Liver (tissue), 9 donors: ENCODE data around the gene MPST. TPM values are rescaled to one million over a fixed set of nuclear protein-coding genes. Genes with fewer than 3 reads are reported as not detected.

Source experiments
- DNase-seq: peaks from one replicate; pipeline ENCODE4 v3.0.0-alpha.2; 2017; ENCODE audit warnings: low spot score
- H3K27ac ChIP-seq, 2 donors: one replicate each; pipeline ENCODE4 v1.7.0; 2013; ENCODE audit warnings: inconsistent platforms in 2 of 2, low read length in 2 of 2, control low read depth in 1 of 2, low read depth in 1 of 2, mild to moderate bottlenecking in 1 of 2
- H3K27me3 ChIP-seq, 4 donors: one replicate each; pipeline versions ENCODE4 v1.6.1 to v1.7.0; 2013; ENCODE audit warnings: low read length in 3 of 4, inconsistent platforms in 1 of 4, mild to moderate bottlenecking in 1 of 4, moderate library complexity in 1 of 4; ENCODE audit not compliant: control insufficient read depth in 4 of 4, insufficient read depth in 4 of 4
- H3K36me3 ChIP-seq, 4 donors: one replicate each; pipeline versions ENCODE4 v1.6.1 to v1.7.0; 2013; ENCODE audit warnings: low read length in 3 of 4, mild to moderate bottlenecking in 3 of 4, low read depth in 1 of 4, moderate library complexity in 1 of 4; ENCODE audit not compliant: control insufficient read depth in 4 of 4, insufficient read depth in 3 of 4
- H3K4me1 ChIP-seq, 4 donors: one replicate each; pipeline versions ENCODE4 v1.6.1 to v1.7.0; 2013; ENCODE audit warnings: low read length in 3 of 4, mild to moderate bottlenecking in 3 of 4, moderate library complexity in 1 of 4; ENCODE audit not compliant: control insufficient read depth in 4 of 4, insufficient read depth in 4 of 4
- H3K4me3 ChIP-seq, 3 donors: one replicate each; pipeline versions ENCODE4 v1.6.1 to v1.7.0; 2013; ENCODE audit warnings: low read length in 3 of 3, control low read depth in 1 of 3, low read depth in 1 of 3, mild to moderate bottlenecking in 1 of 3
- H3K9ac ChIP-seq, 2 donors: one replicate each; pipeline ENCODE4 v1.7.0; 2013; ENCODE audit warnings: low read length in 2 of 2, mild to moderate bottlenecking in 2 of 2, moderate library complexity in 2 of 2, control low read depth in 1 of 2, low read depth in 1 of 2
- H3K9me3 ChIP-seq, 4 donors: one replicate each; pipeline versions ENCODE4 v1.6.1 to v1.7.0; 2013; ENCODE audit warnings: low read length in 3 of 4; ENCODE audit not compliant: control insufficient read depth in 4 of 4
- EGR1 ChIP-seq, 2 donors: IDR thresholded peaks; 2 replicates each; pipeline ENCODE4 v1.6.1; 2016 to 2018; ENCODE audit warnings: antibody characterized with exemption in 2 of 2, low read depth in 2 of 2
- FOXA1 ChIP-seq: IDR thresholded peaks from 2 replicates; pipeline ENCODE4 v1.6.1; 2016; ENCODE audit warnings: antibody characterized with exemption
- FOXA2 ChIP-seq: IDR thresholded peaks from 2 replicates; pipeline ENCODE4 v1.6.1; 2016; ENCODE audit warnings: antibody characterized with exemption
- GABPA ChIP-seq, 2 donors: IDR thresholded peaks in 1 of 2; conservative IDR thresholded peaks in 1 of 2; 2 replicates each; pipeline ENCODE4 v1.6.1; 2016; ENCODE audit warnings: antibody characterized with exemption in 2 of 2, mild to moderate bottlenecking in 1 of 2, moderate library complexity in 1 of 2
- HNF4A ChIP-seq, 2 donors: conservative IDR thresholded peaks; 2 replicates each; pipeline ENCODE4 v1.6.1; 2016; ENCODE audit warnings: antibody characterized with exemption in 2 of 2, mild to moderate bottlenecking in 2 of 2
- HNF4G ChIP-seq: IDR thresholded peaks from 2 replicates; pipeline ENCODE4 v1.6.1; 2016; ENCODE audit warnings: antibody characterized with exemption
- JUND ChIP-seq, 2 donors: IDR thresholded peaks; 2 replicates each; pipeline ENCODE4 v1.6.1; 2016; ENCODE audit warnings: antibody characterized with exemption in 2 of 2
- NR2F2 ChIP-seq: IDR thresholded peaks from 2 replicates; pipeline ENCODE4 v1.6.1; 2016; ENCODE audit warnings: antibody characterized with exemption
- RAD21 ChIP-seq, 2 donors: IDR thresholded peaks; 2 replicates each; pipeline ENCODE4 v1.6.1; 2016; ENCODE audit warnings: antibody characterized with exemption in 2 of 2, mild to moderate bottlenecking in 2 of 2
- RXRA ChIP-seq, 2 donors: IDR thresholded peaks; 2 replicates each; pipeline ENCODE4 v1.6.1; 2017 to 2018; ENCODE audit warnings: antibody characterized with exemption in 2 of 2, mild to moderate bottlenecking in 1 of 2
- SP1 ChIP-seq: IDR thresholded peaks from 2 replicates; pipeline ENCODE4 v1.6.1; 2018; ENCODE audit warnings: antibody characterized with exemption, mild to moderate bottlenecking
- TAF1 ChIP-seq: conservative IDR thresholded peaks from 2 replicates; pipeline ENCODE4 v1.6.1; 2016; ENCODE audit warnings: antibody characterized with exemption, mild to moderate bottlenecking
- YY1 ChIP-seq: IDR thresholded peaks from 2 replicates; pipeline ENCODE4 v1.6.1; 2016; ENCODE audit warnings: antibody characterized with exemption, mild to moderate bottlenecking
- WGBS: extraction: QIAGEN DNeasy Blood & Tissue Kit; methylation state at CpG from one replicate; pipeline ENCODE4 v1.1.7; 2013; 5-methylcytosine and 5-hydroxymethylcytosine counted together
- polyA plus RNA-seq, 2 donors: library from polyadenylated mRNA; stranded (reverse) in 1 of 2; unstranded in 1 of 2; fragments of 200-250 nt in 1 of 2; fragments of >200 nt in 1 of 2; fragmentation: Nextera tagmentation in 1 of 2; extraction: Ambion mirVana in 1 of 2; gene quantifications; one replicate each; pipeline versions ENCODE4 v1.2.1 to v1.2.3, GENCODE V29; 2013 to 2015
- total RNA-seq, 2 donors: library from RNA; depleted of rRNA; stranded (reverse); fragments of >200 nt; gene quantifications; one replicate each; pipeline ENCODE4 v1.2.3, GENCODE V29; 2014
- TF ChIP-seq, protein P1 (sequence below): IDR thresholded peaks from 2 replicates; pipeline ENCODE4 v1.6.1; 2016; ENCODE audit warnings: antibody characterized with exemption
- TF ChIP-seq, protein P2 (sequence below): IDR thresholded peaks from 2 replicates; pipeline ENCODE4 v1.6.1; 2016; ENCODE audit warnings: antibody characterized with exemption
- TF ChIP-seq, protein P3 (sequence below): fragments of 150-350 bp; IDR thresholded peaks from 2 replicates; pipeline ENCODE4 v1.5.1; 2017; ENCODE audit warnings: improper control_type of control experiment, low read depth, low read length; ENCODE audit not compliant: missing input control
- TF ChIP-seq, protein P4 (sequence below): IDR thresholded peaks from 2 replicates; pipeline ENCODE4 v1.6.1; 2016; ENCODE audit warnings: antibody characterized with exemption
- TF ChIP-seq, protein P5 (sequence below): IDR thresholded peaks from 2 replicates; pipeline ENCODE4 v1.6.1; 2016; ENCODE audit warnings: antibody characterized with exemption, mild to moderate bottlenecking
- donor health status: healthy.
- donor health status: healthy.
- donor health status: healthy.
- donor health status: healthy.
- donor health status: healthy.

The MPST gene
- total and polyA plus RNA-seq, 4 donors, result 124 to 277 (median 199) TPM

DNA sequence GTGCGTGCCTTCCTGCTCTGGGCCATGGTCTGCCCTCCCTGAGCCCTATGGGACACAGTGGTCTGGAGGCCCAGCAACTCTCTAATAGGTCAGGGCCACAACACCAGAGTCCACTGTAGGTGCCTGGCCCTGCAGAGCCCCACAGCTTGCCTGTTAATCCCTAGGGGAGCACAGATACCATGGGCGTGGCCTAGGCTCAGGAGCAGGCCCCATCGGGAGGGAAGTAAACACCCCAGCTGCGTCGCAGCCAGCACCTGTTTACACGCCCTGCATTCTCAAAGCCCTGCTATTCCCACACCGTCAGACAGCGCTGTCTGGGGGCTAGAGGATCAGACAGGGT, 34.5 kb downstream of the MPST start:
- TF ChIP-seq, protein P1, sequence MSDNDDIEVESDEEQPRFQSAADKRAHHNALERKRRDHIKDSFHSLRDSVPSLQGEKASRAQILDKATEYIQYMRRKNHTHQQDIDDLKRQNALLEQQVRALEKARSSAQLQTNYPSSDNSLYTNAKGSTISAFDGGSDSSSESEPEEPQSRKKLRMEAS, result no peak
- TF ChIP-seq GABPA (IDR thresholded peaks at IDR 0.05 in 1 of 2, conservative IDR thresholded peaks at IDR 0.05 in 1 of 2), result no peak
- TF ChIP-seq RAD21 (IDR thresholded peaks at IDR 0.05), result no peak
- no peak for TF ChIP-seq NR2F2
- TF ChIP-seq HNF4A (conservative IDR thresholded peaks at IDR 0.05), result no peak
- TF ChIP-seq RXRA (IDR thresholded peaks at IDR 0.05), result no peak
- TF ChIP-seq HNF4G, result no peak
- no peak for TF ChIP-seq JUND (IDR thresholded peaks at IDR 0.05)
- TF ChIP-seq, protein P2, sequence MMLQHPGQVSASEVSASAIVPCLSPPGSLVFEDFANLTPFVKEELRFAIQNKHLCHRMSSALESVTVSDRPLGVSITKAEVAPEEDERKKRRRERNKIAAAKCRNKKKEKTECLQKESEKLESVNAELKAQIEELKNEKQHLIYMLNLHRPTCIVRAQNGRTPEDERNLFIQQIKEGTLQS, result no peak
- no peak for TF ChIP-seq FOXA1
- TF ChIP-seq, protein P3, sequence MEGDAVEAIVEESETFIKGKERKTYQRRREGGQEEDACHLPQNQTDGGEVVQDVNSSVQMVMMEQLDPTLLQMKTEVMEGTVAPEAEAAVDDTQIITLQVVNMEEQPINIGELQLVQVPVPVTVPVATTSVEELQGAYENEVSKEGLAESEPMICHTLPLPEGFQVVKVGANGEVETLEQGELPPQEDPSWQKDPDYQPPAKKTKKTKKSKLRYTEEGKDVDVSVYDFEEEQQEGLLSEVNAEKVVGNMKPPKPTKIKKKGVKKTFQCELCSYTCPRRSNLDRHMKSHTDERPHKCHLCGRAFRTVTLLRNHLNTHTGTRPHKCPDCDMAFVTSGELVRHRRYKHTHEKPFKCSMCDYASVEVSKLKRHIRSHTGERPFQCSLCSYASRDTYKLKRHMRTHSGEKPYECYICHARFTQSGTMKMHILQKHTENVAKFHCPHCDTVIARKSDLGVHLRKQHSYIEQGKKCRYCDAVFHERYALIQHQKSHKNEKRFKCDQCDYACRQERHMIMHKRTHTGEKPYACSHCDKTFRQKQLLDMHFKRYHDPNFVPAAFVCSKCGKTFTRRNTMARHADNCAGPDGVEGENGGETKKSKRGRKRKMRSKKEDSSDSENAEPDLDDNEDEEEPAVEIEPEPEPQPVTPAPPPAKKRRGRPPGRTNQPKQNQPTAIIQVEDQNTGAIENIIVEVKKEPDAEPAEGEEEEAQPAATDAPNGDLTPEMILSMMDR, result no peak
- TF ChIP-seq, protein P4, sequence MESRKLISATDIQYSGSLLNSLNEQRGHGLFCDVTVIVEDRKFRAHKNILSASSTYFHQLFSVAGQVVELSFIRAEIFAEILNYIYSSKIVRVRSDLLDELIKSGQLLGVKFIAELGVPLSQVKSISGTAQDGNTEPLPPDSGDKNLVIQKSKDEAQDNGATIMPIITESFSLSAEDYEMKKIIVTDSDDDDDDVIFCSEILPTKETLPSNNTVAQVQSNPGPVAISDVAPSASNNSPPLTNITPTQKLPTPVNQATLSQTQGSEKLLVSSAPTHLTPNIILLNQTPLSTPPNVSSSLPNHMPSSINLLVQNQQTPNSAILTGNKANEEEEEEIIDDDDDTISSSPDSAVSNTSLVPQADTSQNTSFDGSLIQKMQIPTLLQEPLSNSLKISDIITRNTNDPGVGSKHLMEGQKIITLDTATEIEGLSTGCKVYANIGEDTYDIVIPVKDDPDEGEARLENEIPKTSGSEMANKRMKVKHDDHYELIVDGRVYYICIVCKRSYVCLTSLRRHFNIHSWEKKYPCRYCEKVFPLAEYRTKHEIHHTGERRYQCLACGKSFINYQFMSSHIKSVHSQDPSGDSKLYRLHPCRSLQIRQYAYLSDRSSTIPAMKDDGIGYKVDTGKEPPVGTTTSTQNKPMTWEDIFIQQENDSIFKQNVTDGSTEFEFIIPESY, result no peak
- no peak for TF ChIP-seq TAF1
- no peak for TF ChIP-seq FOXA2
- no peak for TF ChIP-seq EGR1 (IDR thresholded peaks at IDR 0.05; ENCODE audit: low read depth in 2 of 2)
- no peak for TF ChIP-seq YY1
- Histone ChIP-seq H3K36me3 (no peaks in the 10 kb centered on the region), H3K9me3 (no peaks in the 10 kb centered on the region), H3K4me1 (peaks cover 0 to 9% (median 2%) of the 10 kb centered on the region in 4 donors), H3K4me3 (no peak overlapping the region), H3K9ac (no peak overlapping the region), H3K27ac (no peak overlapping the region), H3K27me3 (no peaks in the 10 kb centered on the region)
- WGBS, result 83% methylated on average over 8 of the region's 8 CpGs
- no peak for DNase-seq

DNA sequence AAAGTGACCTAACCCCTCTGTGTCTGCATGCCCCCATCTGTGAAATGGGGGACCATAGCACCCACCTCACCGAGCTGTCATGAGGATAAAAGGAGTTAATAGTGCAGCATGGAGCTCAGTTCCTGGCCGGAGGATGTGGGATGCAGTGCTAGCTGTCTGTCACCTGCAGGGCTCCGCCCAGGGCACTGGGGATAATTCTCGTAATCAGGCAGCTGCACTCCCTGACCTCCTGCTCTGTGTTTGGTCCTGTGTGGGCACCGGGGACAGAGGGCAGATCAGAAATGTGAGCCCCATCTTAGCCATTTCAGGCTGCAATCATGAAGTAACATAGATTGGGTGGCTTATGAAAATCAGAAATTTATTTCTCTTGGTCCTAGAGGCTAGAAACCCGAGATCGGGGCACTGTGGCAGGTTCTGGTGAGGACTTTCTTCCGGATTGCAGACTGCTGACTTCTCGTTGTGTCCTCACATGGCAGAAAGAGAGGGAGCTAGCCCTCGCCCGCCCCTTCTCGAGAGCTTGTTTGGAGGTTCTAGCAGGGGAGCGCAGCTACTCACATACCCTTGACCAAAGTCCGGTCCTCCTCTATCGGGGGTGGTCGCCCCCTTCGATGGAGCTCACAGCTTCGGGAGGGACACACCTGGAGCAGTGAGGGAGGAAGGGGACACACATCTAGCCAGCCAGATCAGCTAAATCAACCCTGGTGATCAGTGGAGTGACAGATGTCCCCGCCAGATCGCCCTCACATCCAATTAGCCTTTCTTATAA, 35.2 kb downstream of the MPST start:
- H3K27me3 ChIP-seq, result no peaks in the 10 kb centered on the region
- no peak for DNase-seq
- WGBS, result 79% methylated on average over 20 of the region's 20 CpGs
- H3K4me1 ChIP-seq, result peaks cover 0 to 9% (median 2%) of the 10 kb centered on the region in 4 donors
- H3K9ac ChIP-seq, result no peak overlapping the region
- no peaks in the 10 kb centered on the region for H3K9me3 ChIP-seq
- H3K27ac ChIP-seq, result no peak overlapping the region
- no peak overlapping the region for H3K4me3 ChIP-seq
- no peaks in the 10 kb centered on the region for H3K36me3 ChIP-seq
- TF ChIP-seq FOXA1, result no peak
- no peak for TF ChIP-seq RAD21 (IDR thresholded peaks at IDR 0.05)
- TF ChIP-seq JUND (IDR thresholded peaks at IDR 0.05), result no peak
- no peak for TF ChIP-seq YY1
- no peak for TF ChIP-seq EGR1 (IDR thresholded peaks at IDR 0.05; ENCODE audit: low read depth in 2 of 2)
- TF ChIP-seq, protein P3, result no peak
- no peak for TF ChIP-seq FOXA2
- TF ChIP-seq, protein P4, result no peak
- TF ChIP-seq RXRA (IDR thresholded peaks at IDR 0.05), result peak; percentile 59 to 60
- TF ChIP-seq TAF1, result no peak
- peak; percentile 44 for TF ChIP-seq SP1
- TF ChIP-seq, protein P1, result no peak
- TF ChIP-seq GABPA (IDR thresholded peaks at IDR 0.05 in 1 of 2, conservative IDR thresholded peaks at IDR 0.05 in 1 of 2), result no peak
- TF ChIP-seq, protein P5, sequence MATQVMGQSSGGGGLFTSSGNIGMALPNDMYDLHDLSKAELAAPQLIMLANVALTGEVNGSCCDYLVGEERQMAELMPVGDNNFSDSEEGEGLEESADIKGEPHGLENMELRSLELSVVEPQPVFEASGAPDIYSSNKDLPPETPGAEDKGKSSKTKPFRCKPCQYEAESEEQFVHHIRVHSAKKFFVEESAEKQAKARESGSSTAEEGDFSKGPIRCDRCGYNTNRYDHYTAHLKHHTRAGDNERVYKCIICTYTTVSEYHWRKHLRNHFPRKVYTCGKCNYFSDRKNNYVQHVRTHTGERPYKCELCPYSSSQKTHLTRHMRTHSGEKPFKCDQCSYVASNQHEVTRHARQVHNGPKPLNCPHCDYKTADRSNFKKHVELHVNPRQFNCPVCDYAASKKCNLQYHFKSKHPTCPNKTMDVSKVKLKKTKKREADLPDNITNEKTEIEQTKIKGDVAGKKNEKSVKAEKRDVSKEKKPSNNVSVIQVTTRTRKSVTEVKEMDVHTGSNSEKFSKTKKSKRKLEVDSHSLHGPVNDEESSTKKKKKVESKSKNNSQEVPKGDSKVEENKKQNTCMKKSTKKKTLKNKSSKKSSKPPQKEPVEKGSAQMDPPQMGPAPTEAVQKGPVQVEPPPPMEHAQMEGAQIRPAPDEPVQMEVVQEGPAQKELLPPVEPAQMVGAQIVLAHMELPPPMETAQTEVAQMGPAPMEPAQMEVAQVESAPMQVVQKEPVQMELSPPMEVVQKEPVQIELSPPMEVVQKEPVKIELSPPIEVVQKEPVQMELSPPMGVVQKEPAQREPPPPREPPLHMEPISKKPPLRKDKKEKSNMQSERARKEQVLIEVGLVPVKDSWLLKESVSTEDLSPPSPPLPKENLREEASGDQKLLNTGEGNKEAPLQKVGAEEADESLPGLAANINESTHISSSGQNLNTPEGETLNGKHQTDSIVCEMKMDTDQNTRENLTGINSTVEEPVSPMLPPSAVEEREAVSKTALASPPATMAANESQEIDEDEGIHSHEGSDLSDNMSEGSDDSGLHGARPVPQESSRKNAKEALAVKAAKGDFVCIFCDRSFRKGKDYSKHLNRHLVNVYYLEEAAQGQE, result no peak
